H54 (cell line): ENCODE data around the gene ANO8.

ENCODE experiments used
- DNase-seq: peaks from one replicate; pipeline ENCODE4 v3.0.0; 2011; ENCODE audit warnings: low spot score, mixed read lengths; ENCODE audit not compliant: insufficient read length
- FAIRE-seq: peaks from 3 replicates; lab custom pipeline; 2011; peaks lifted over from hg19 to GRCh38; lab: Jason Lieb, UNC
- POLR2A ChIP-seq: IDR thresholded peaks from 2 replicates; pipeline ENCODE4 v1.6.1; 2011; ENCODE audit warnings: low read depth, mild to moderate bottlenecking, low read length

The ANO8 gene

DNA sequence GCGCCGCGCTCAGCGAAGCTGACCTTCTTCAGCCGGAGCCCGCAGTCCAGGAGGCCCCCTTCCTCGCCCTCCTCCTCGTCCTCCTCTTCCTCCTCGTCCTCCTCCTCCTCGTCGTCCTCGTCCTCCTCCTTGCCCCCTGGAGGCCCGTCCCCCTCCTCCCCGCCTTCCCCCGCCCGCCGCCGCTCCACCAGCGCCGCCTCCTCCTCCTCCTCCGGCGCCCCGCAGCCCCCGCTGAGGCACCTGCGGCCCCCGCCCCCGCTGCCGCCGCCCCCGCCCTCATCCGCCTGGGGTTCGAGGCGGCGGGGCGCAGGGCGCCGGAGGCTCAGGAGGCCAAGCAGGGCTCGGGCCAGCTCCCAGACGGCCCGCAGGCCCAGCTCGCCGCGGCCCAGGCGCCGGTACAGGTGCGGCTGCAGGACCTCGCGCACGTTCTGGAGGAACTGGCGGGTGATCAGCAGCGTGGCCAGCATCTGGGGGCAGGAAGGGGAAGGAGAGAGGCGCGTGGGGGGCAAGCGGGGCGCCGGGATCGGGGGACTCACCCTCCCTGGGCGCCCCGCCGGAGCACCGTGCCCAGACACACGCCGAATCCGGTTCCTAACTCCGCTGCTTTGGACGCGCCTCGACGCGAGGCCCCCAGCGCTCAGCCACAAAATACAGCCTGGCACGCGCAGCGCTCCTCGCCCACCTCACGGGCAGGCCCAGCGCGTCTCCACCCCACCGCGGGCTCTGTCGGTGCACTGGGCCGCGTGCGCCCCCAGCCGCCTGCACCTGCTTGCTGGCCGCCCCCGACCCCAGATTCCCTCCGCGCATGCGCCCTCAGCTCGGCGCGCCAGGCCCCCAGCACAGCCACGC lies 5.9 kb downstream of the ANO8 start:
- TF ChIP-seq POLR2A, result no peak
- DNase-seq, result no peak
- no peak for FAIRE-seq

DNA sequence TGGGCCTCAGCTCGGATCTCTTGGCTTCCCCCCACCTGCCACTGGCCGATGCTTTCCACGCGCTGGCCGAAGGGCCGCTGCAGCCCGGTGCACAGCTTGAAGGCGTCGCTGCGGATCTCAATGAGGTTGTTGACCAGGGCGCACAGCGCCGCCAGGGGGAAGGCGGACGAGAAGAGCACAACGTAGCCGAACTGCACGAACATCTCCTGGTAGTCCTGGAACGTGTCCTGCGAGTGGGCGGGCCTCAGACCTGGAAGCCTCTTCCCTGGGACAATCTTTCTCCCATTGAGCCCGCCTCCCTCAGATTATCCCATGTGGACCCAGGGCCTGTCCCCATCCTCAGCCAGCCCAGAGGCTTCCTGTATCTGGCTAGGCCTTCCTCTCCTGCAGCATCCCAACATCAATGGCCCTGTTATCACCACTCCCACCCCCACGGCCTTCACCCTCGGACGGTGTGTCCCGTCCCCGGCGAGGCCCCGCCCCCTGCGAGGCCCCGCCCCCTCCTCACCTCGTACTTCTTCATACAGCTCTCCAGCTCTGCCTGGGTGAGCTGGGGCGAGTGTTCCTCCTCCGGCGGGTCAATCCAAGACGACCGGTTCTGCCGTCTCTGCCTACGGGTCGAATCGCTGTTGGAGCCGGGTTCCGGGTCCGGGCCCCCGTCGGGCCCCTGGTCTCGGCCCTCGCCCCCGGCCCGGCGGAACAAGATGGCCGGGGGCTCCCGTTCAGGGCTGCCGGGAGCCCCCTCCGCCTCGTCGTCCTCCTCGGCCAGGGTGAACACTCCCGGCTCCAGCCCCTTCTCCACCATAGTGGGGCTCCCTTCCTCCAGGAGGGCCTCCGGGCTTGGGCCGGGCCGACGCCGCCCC lies 6.8 kb downstream of the ANO8 start:
- FAIRE-seq, result no peak
- TF ChIP-seq POLR2A, result no peak

DNA sequence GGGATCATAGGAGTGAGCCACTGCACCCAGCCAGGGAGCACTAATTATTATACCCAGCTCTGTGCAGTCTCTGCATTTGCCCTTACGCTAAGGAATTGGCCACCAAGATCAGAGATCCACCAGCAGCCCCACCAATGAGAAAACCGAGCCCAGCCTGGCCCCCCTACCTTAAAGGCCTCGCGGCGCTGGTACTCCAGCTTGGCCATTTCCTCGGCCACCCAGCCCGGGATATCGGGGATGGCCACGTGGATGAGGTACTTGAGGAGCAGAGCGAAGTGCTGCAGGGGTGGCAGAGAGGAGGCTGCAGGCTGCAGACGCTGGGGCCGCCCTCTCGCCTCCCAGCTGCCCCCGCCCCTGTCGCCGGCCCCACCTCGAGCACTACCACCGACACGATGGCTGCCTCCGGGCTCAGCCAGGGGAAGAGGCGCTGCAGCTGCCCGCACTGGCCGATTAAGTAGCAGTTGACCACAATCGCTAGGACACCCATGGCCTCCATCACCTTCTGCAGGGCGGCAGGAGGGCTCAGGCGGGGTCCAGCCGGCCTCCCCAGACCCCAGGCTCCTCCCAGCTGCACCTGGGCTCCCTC lies 7.5 kb downstream of the ANO8 start:
- TF ChIP-seq POLR2A, result no peak
- FAIRE-seq (no peak), DNase-seq (no peak)

More for the DNA sequence above, 6.8 kb downstream of the ANO8 start:
- DNase-seq, result no peak

DNA sequence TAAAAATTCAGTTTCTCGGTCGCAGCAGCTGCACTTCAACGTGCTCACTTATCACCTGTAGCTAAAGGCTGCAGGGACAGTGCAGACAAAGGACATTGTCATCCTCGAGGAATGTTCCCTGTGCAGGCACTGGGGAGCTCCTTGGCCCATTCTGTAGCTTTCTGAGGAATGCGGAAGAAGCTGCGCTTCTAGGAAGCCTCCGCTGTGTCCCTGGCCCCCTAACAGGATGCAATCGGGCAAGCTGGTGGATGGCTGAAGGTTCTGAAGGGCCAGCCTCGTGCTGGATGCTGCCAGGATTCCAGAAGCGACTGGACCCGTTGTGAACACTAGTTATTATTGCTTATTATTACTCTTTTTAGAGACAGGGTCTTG lies 8.1 kb downstream of the ANO8 start:
- FAIRE-seq (no peak), DNase-seq (no peak)
- TF ChIP-seq POLR2A, result no peak

DNA sequence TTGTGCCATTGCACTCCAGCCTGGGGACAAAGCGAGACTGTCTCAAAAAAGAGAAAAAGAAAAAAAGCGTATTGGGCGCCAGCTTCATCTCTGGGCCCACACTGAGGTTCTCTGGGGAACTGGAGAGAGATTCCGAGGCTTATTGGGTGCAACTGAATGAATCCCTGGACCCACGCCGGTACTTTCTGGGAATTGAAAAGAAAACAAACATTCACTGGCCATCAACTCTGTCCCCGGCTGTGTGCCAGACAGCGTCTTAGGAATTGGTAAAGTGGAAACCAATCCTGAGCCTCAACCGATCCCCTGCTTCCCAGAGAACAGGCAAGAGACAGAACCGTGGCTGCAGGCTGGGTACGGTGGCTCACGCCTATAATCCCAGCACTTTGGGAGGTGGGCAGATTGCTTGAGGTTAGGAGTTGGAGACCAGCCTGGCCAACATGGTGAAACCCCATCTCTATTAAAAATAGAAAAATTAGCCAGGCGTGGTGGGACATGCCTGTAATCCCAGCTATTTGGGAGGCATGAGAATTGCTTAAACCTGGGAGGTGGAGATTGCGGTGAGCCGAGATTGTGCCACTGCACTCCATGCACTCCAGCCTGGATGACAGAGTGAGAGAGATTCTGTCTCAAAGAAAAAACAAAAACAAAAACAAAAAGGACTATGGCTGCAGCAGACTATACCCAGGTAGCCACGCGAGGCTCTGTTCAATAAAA lies 8.6 kb downstream of the ANO8 start:
- no peak for DNase-seq
- no peak for TF ChIP-seq POLR2A
- no peak for FAIRE-seq

DNA sequence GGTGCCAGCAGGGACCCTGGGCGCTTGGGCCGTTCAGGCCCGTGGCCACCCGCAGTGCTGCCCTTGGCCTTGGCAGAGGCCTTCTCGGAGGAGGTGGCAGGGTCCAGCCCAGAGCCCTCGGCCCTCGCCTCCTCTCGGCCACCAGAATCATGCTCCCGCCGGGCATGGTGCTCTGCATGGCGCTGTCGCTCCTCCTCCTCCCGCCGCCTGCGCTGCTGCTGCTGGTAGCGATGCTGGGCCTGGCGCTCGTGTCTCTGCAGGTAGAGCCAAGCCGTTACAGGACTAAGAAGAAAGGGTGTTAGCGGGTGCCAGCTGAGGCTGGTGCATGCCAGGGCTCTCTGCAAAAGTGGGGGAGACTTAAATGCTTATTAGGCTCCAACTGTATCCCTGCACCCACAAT lies 9.5 kb downstream of the ANO8 start:
- no peak for FAIRE-seq
- TF ChIP-seq POLR2A, result no peak
- DNase-seq, result no peak

GRCh38 chr19:17324357-17325114 lies 10.1 kb downstream of the ANO8 start:
- no peak for FAIRE-seq
- no peak for DNase-seq
- no peak for TF ChIP-seq POLR2A

- no peak for DNase-seq
- no peak for TF ChIP-seq POLR2A
- FAIRE-seq, result no peak
Measured at GRCh38 chr19:17323964-17324332, 10.7 kb downstream of the ANO8 start.

- TF ChIP-seq POLR2A, result no peak
- FAIRE-seq, result no peak
Measured at GRCh38 chr19:17323300-17323963, 11.2 kb downstream of the ANO8 start.

DNA sequence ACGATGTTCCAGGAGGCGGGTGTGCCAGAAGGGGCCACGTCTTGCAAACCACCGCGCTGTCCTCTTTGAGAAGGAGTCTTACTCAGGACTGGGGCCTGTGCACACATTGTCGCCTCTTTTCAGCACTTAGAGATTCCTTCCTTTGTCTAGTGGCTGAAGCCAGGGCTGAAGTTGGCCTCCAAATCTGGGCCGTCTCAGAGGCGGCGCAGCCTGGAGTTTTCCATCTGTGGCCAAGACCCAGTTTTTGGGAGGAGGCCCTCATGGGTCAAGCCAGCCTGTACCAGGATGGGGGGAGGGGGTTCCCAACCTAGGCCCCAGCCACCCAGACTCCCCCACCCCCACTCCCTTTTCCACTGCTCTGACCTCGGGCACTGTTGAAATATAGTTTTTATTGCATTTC lies 11.8 kb downstream of the ANO8 start:
- TF ChIP-seq POLR2A, result no peak

More at GRCh38 chr19:17323300-17323963, 11.2 kb downstream of the ANO8 start:
- no peak for DNase-seq

DNA sequence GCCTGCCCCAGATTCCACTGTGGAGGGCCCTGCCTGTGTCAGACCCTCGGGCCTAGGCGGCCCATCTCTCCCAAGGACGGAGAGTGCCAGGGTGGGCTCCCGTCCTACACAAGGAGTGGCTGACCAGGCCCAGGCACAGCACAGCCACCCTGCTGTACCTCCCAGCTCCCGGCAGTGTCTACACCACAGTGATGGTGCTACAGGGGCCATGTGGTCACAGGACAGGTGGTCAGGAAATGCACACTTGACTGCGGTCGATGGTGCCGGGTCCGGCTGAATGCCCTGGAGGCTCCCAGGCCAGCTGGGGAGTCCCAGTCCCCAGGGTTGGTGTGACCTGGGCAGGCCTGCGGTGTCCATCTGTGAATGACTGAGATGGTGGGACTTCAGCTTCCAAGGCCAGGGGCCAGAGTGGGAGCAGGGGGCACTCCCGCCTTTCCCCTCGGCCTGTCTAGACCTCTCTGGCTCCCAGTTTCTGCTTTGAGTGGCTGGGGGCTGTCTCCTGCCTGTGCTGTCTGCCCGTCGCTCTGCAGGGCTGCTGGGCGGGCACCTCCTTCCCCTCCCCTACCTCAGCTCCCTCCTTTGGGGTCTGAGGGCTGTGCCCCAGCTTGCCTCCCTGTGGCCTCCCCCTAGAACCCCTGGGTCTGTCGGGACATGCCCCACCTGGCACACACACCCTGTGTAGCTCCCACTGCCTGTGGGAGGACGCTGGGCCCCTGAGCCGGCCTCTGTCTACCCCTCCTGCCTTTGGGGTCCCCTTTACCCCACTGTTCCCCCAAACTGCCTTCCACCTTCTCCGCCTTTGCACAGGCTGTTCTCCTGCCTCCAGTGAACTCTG lies 12.8 kb downstream of the ANO8 start:
- FAIRE-seq (no peak), DNase-seq (no peak)
- TF ChIP-seq POLR2A, result no peak

More for the DNA sequence above, 11.8 kb downstream of the ANO8 start:
- FAIRE-seq (no peak), DNase-seq (no peak)

DNA sequence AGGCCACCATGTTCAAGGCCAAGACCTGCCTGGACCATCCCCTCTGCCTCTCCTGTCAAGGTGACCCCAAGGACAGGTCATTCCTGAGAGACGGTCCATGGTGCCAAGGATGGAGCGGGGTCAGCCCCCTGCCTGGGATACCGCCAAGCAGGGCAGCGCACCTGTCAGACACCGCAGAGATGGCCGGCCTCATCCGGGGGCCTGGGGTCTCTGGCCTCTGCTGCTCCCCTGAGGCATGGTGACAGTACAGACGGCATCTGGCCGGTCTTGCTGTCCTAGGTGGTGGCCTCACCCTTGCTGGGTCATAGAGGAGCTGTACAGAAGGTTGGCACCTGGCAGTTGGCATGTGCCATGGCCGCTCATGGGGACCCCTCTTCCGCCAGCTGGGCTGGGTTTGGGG lies 14.2 kb downstream of the ANO8 start:
- FAIRE-seq, result no peak
- no peak for DNase-seq
- TF ChIP-seq POLR2A, result no peak
